Keratinocyte (primary cell): ENCODE measurements around the gene PPP2R1A. TPM values are rescaled to one million over a fixed set of nuclear protein-coding genes. Genes with fewer than 3 reads are reported as not detected.

Experiments used
- DNase-seq: peaks from one replicate; pipeline ENCODE4 v3.0.0-alpha.2; 2011; ENCODE audit warnings: low read depth, missing footprints, low spot score
- FAIRE-seq: peaks from 2 replicates; lab custom pipeline; 2011; peaks lifted over from hg19 to GRCh38; lab: Jason Lieb, UNC
- H2AFZ ChIP-seq: 2 replicates; pipeline ENCODE4 v1.6.0; 2012; ENCODE audit warnings: low read length, control low read depth, inconsistent platforms; ENCODE audit not compliant: control insufficient read depth
- H3K27ac ChIP-seq: 2 replicates; pipeline ENCODE4 v1.5.1; 2011; ENCODE audit warnings: low read length; ENCODE audit not compliant: control insufficient read depth, insufficient read depth
- H3K27me3 ChIP-seq: 3 replicates; pipeline ENCODE4 v1.6.0; 2011; ENCODE audit warnings: low read length; ENCODE audit not compliant: control insufficient read depth, insufficient read depth; ENCODE audit errors: extremely low read depth
- H3K36me3 ChIP-seq, 2 experiments: 2 replicates in 1 of 2; 3 replicates in 1 of 2; pipeline ENCODE4 v1.5.1; 2011; ENCODE audit warnings: low read length in 2 of 2, mild to moderate bottlenecking in 1 of 2; ENCODE audit not compliant: control insufficient read depth in 2 of 2, insufficient read depth in 2 of 2; ENCODE audit errors: extremely low read depth in 1 of 2
- H3K4me1 ChIP-seq: 3 replicates; pipeline ENCODE4 v1.5.1; 2011; ENCODE audit warnings: low read length; ENCODE audit not compliant: control insufficient read depth, insufficient read depth; ENCODE audit errors: extremely low read depth
- H3K4me2 ChIP-seq: 3 replicates; pipeline ENCODE4 v1.6.0; 2011; ENCODE audit warnings: low read depth, low read length; ENCODE audit not compliant: control insufficient read depth, insufficient read depth; ENCODE audit errors: extremely low read depth
- H3K4me3 ChIP-seq, 3 experiments: fragments of 200-600 bp in 1 of 3; sonication (generic) in 1 of 3; 2 replicates in 2 of 3; 3 replicates in 1 of 3; pipeline ENCODE4 v1.5.1; 2011 to 2016; ENCODE audit warnings: low read length in 3 of 3, mild to moderate bottlenecking in 3 of 3, control low read depth in 2 of 3, inconsistent platforms in 1 of 3, low read depth in 1 of 3, mixed read lengths in 1 of 3, mixed run types in 1 of 3, moderate library complexity in 1 of 3; ENCODE audit not compliant: control insufficient read depth in 2 of 3, insufficient read depth in 2 of 3; ENCODE audit errors: extremely low read depth in 1 of 3
- H3K79me2 ChIP-seq: 2 replicates; pipeline ENCODE4 v1.6.0; 2012; ENCODE audit warnings: low read length; ENCODE audit not compliant: control insufficient read depth, insufficient read depth
- H3K9ac ChIP-seq: 3 replicates; pipeline ENCODE4 v1.6.0; 2011; ENCODE audit warnings: low read length; ENCODE audit not compliant: control insufficient read depth, insufficient read depth; ENCODE audit errors: extremely low read depth
- H3K9me1 ChIP-seq: 3 replicates; pipeline ENCODE4 v1.6.0; 2011; ENCODE audit warnings: low read length; ENCODE audit not compliant: control insufficient read depth, insufficient read depth; ENCODE audit errors: extremely low read depth
- H3K9me3 ChIP-seq: 2 replicates; pipeline ENCODE4 v1.5.1; 2012; ENCODE audit warnings: low read depth, low read length; ENCODE audit not compliant: control insufficient read depth
- H4K20me1 ChIP-seq: 3 replicates; pipeline ENCODE4 v1.6.0; 2011; ENCODE audit warnings: low read length; ENCODE audit not compliant: control insufficient read depth, insufficient read depth; ENCODE audit errors: extremely low read depth
- EZH2 ChIP-seq: IDR thresholded peaks from one replicate; pipeline ENCODE4 v1.6.1; 2012; ENCODE audit warnings: inconsistent platforms, mild to moderate bottlenecking, low read length, moderate library complexity
- dilution Hi-C: fragments of 300-500 bp; cut with MboI; formaldehyde crosslinking; loops from one replicate; pipeline ENCODE4 v1.7.0; 2020; ENCODE audit warnings: low sequenced_read_pairs; ENCODE audit not compliant: extremely low pct_ligation_motif_present
- polyA plus RNA-seq, 5 experiments: library from polyadenylated mRNA; depleted of rRNA in 3 of 5; stranded (reverse) in 3 of 5; stranded (forward) in 1 of 5; unstranded in 1 of 5; fragments of >200 nt; gene quantifications; 1 replicate in 1 of 5; 2 replicates in 3 of 5; 3 replicates in 1 of 5; pipeline versions ENCODE4 v1.2.1 to v1.2.3, GENCODE V29; 2011 to 2012; ENCODE audit warnings: missing spikeins in 2 of 5, low read depth in 1 of 5, low replicate concordance in 1 of 5
- TF ChIP-seq, protein P1 (sequence below), 3 experiments: IDR thresholded peaks in 1 of 3; conservative IDR thresholded peaks in 1 of 3; optimal IDR thresholded peaks in 1 of 3; 2 replicates in 2 of 3; 3 replicates in 1 of 3; pipeline versions ENCODE3 to v1.5.1; 2011; ENCODE audit warnings: low read length in 3 of 3, mild to moderate bottlenecking in 3 of 3, moderate library complexity in 2 of 3, control low read depth in 1 of 3, inconsistent platforms in 1 of 3; ENCODE audit not compliant: insufficient read depth in 2 of 3; ENCODE audit errors: extremely low read depth in 1 of 3

Gene PPP2R1A
- polyA plus RNA-seq, 1 donor (not counting 4 experiments of a cell fraction or from before 2014, with no cell fraction given), result 130 TPM

- no peak overlapping the region for H3K27ac ChIP-seq
- no peaks in the 10 kb centered on the region for H3K27me3 ChIP-seq
- H3K9me3 ChIP-seq, result no peaks in the 10 kb centered on the region
- H3K4me3 ChIP-seq, result no peak overlapping the region
- H3K4me1 ChIP-seq, result peaks cover 17% of the 10 kb centered on the region
- H3K9ac ChIP-seq, result no peak overlapping the region
- peaks cover 3% of the 10 kb centered on the region for H4K20me1 ChIP-seq
- FAIRE-seq (no peak), DNase-seq (no peak)
- H3K9me1 ChIP-seq, result no peaks in the 10 kb centered on the region
- no peaks in the 10 kb centered on the region for H3K79me2 ChIP-seq
- dilution Hi-C loops, result no loop called here
- no peak overlapping the region for H3K4me2 ChIP-seq
- TF ChIP-seq, protein P1, sequence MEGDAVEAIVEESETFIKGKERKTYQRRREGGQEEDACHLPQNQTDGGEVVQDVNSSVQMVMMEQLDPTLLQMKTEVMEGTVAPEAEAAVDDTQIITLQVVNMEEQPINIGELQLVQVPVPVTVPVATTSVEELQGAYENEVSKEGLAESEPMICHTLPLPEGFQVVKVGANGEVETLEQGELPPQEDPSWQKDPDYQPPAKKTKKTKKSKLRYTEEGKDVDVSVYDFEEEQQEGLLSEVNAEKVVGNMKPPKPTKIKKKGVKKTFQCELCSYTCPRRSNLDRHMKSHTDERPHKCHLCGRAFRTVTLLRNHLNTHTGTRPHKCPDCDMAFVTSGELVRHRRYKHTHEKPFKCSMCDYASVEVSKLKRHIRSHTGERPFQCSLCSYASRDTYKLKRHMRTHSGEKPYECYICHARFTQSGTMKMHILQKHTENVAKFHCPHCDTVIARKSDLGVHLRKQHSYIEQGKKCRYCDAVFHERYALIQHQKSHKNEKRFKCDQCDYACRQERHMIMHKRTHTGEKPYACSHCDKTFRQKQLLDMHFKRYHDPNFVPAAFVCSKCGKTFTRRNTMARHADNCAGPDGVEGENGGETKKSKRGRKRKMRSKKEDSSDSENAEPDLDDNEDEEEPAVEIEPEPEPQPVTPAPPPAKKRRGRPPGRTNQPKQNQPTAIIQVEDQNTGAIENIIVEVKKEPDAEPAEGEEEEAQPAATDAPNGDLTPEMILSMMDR (optimal IDR thresholded peaks at IDR 0.05 in 1 of 3, IDR thresholded peaks at IDR 0.05 in 1 of 3, conservative IDR thresholded peaks at IDR 0.05 in 1 of 3; ENCODE audit: extremely low read depth in 1 of 3, insufficient read depth in 2 of 3, low read length in 3 of 3), result no peak
- no peak for TF ChIP-seq EZH2
- H3K36me3 ChIP-seq, result peaks cover 36 to 45% of the 10 kb centered on the region in 2 experiments
- H2AFZ ChIP-seq, result no peak overlapping the region
Measured at GRCh38 chr19:52227980-52228379, 38.1 kb downstream of the PPP2R1A start.

GRCh38 chr19:52229524-52229923, 39.7 kb downstream of the PPP2R1A start:
- dilution Hi-C loops, result no loop called here
- no peak overlapping the region for H2AFZ ChIP-seq
- no peak overlapping the region for H3K9ac ChIP-seq
- TF ChIP-seq, protein P1 (optimal IDR thresholded peaks at IDR 0.05 in 1 of 3, IDR thresholded peaks at IDR 0.05 in 1 of 3, conservative IDR thresholded peaks at IDR 0.05 in 1 of 3; ENCODE audit: extremely low read depth in 1 of 3, insufficient read depth in 2 of 3, low read length in 3 of 3), result no peak
- no peak for TF ChIP-seq EZH2
- H3K4me2 ChIP-seq, result no peak overlapping the region
- H3K4me1 ChIP-seq, result peaks cover 17% of the 10 kb centered on the region
- no peaks in the 10 kb centered on the region for H3K9me3 ChIP-seq
- DNase-seq (no peak), FAIRE-seq (no peak)
- no peaks in the 10 kb centered on the region for H3K27me3 ChIP-seq
- H3K36me3 ChIP-seq, result peaks cover 27 to 33% of the 10 kb centered on the region in 2 experiments
- no peak overlapping the region for H3K27ac ChIP-seq
- no peaks in the 10 kb centered on the region for H3K9me1 ChIP-seq
- H3K4me3 ChIP-seq, result no peak overlapping the region
- no peaks in the 10 kb centered on the region for H3K79me2 ChIP-seq
- H4K20me1 ChIP-seq, result peaks cover 3% of the 10 kb centered on the region
